HEK293T (cell line): Measurements from ENCODE around the gene MCTP2.

Experiments used
- ARNT ChIP-seq: fragments of 450-650 bp; IDR thresholded peaks from 2 replicates; pipeline ENCODE4 v1.6.1; 2017; ENCODE audit warnings: mild to moderate bottlenecking
- BHLHE40 ChIP-seq: fragments of 450-650 bp; IDR thresholded peaks from 2 replicates; pipeline ENCODE4 v1.6.1; 2016; ENCODE audit warnings: mild to moderate bottlenecking, moderate library complexity, borderline replicate concordance
- CTBP1 ChIP-seq: fragments of 450-650 bp; IDR thresholded peaks from 2 replicates; pipeline ENCODE4 v1.6.1; 2016; ENCODE audit warnings: borderline replicate concordance
- ELF4 ChIP-seq: fragments of 450-650 bp; IDR thresholded peaks from 2 replicates; pipeline ENCODE4 v1.6.1; 2017; ENCODE audit warnings: antibody characterized with exemption
- FOXK2 ChIP-seq: fragments of 450-650 bp; IDR thresholded peaks from 2 replicates; pipeline ENCODE4 v1.6.1; 2016; ENCODE audit warnings: mild to moderate bottlenecking
- FOXM1 ChIP-seq: fragments of 450-650 bp; IDR thresholded peaks from 2 replicates; pipeline ENCODE4 v1.6.1; 2017; ENCODE audit warnings: mild to moderate bottlenecking, borderline replicate concordance
- SP1 ChIP-seq: fragments of 450-650 bp; IDR thresholded peaks from 2 replicates; pipeline ENCODE4 v1.6.1; 2017
- TARDBP ChIP-seq: fragments of 450-650 bp; IDR thresholded peaks from 2 replicates; pipeline ENCODE4 v1.6.1; 2016
- ZNF384 ChIP-seq: fragments of 450-650 bp; IDR thresholded peaks from 2 replicates; pipeline ENCODE4 v1.6.1; 2016
- TF ChIP-seq, protein P1 (sequence below): fragments of 450-650 bp; IDR thresholded peaks from 2 replicates; pipeline ENCODE4 v1.6.1; 2016

GRCh38 chr15:94294556-94294955, 63.2 kb downstream of the MCTP2 start:
- TF ChIP-seq, protein P1, sequence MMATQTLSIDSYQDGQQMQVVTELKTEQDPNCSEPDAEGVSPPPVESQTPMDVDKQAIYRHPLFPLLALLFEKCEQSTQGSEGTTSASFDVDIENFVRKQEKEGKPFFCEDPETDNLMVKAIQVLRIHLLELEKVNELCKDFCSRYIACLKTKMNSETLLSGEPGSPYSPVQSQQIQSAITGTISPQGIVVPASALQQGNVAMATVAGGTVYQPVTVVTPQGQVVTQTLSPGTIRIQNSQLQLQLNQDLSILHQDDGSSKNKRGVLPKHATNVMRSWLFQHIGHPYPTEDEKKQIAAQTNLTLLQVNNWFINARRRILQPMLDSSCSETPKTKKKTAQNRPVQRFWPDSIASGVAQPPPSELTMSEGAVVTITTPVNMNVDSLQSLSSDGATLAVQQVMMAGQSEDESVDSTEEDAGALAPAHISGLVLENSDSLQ: no peak
- TF ChIP-seq TARDBP (no peak), ARNT (no peak), BHLHE40 (no peak), SP1 (no peak), FOXM1 (no peak), ELF4 (no peak), CTBP1 (no peak), FOXK2 (no peak), ZNF384 (no peak)
